Activated CD8-positive, alpha-beta T cell treated with anti-CD3 and anti-CD28 coated beads, Interleukin-2, amount 10 ng/mL, durations not matched to agents 7 days and 5 days (primary cell): Measurements from ENCODE around the gene MVK. TPM values are rescaled to one million over a fixed set of nuclear protein-coding genes. Genes with fewer than 3 reads are reported as not detected.

ENCODE experiments used
- ATAC-seq: fragments of 150-1000 bp; cut with Tn5 transposase; one replicate; pipeline ENCODE4 v1.10.0; 2021; ENCODE audit warnings: moderate library complexity
- CTCF ChIA-PET: fragments of 350-600 bp; sonication (Branson Sonifier 250); formaldehyde crosslinking; loops from one replicate; lab custom pipeline; 2021; ENCODE audit warnings: antibody characterized with exemption; lab: Charles Lee
- POLR2A ChIA-PET: fragments of 350-600 bp; sonication (Branson Sonifier 250); formaldehyde crosslinking; loops from one replicate; lab custom pipeline; 2021; ENCODE audit warnings: antibody characterized with exemption; lab: Charles Lee
- DNase-seq: peaks from one replicate; pipeline ENCODE4 v3.0.0-alpha.2; 2020
- H3K27ac Mint-ChIP-seq: one replicate; pipeline ENCODE4 v1.8.0; 2021; ENCODE audit warnings: mild to moderate bottlenecking, mixed read lengths
- H3K27me3 Mint-ChIP-seq: one replicate; pipeline ENCODE4 v1.8.0; 2021; ENCODE audit warnings: low read depth, mixed read lengths
- H3K36me3 Mint-ChIP-seq: one replicate; pipeline ENCODE4 v1.8.0; 2021; ENCODE audit warnings: low read depth, mixed read lengths
- H3K4me1 Mint-ChIP-seq: one replicate; pipeline ENCODE4 v1.8.0; 2021; ENCODE audit warnings: low read depth, mixed read lengths
- H3K4me3 Mint-ChIP-seq: one replicate; pipeline ENCODE4 v1.8.0; 2021; ENCODE audit warnings: mild to moderate bottlenecking, mixed read lengths
- H3K9me3 Mint-ChIP-seq: one replicate; pipeline ENCODE4 v1.8.0; 2022; ENCODE audit warnings: mixed read lengths; ENCODE audit not compliant: insufficient read depth
- total RNA-seq, 2 experiments: library from RNA; stranded (reverse); gene quantifications; one replicate each; pipeline ENCODE4 v1.2.3, GENCODE V29; 2021

MVK gene
- total RNA-seq, 2 experiments from 2014 or later = 25.0 to 28.5 TPM

- ChIA-PET POLR2A (no interaction called here), CTCF (no interaction called here)
- no peak for ATAC-seq
- Mint-ChIP-seq H3K9me3 (no peaks in the 10 kb centered on the region), H3K4me3 (no peak overlapping the region), H3K36me3 (no peaks in the 10 kb centered on the region), H3K4me1 (no peaks in the 10 kb centered on the region), H3K27me3 (peaks cover 7% of the 10 kb centered on the region), H3K27ac (no peak overlapping the region)
- no peak for DNase-seq
These were observed 69.0 kb downstream of the MVK start for GRCh38 chr12:109642506-109643132.

- ATAC-seq (no peak), DNase-seq (no peak)
- ChIA-PET POLR2A (no interaction called here), CTCF (no interaction called here)
- H3K27me3 Mint-ChIP-seq = peaks cover 7% of the 10 kb centered on the region
- H3K9me3 Mint-ChIP-seq = no peaks in the 10 kb centered on the region
- no peak overlapping the region for H3K4me3 Mint-ChIP-seq
- no peaks in the 10 kb centered on the region for H3K36me3 Mint-ChIP-seq
- no peaks in the 10 kb centered on the region for H3K4me1 Mint-ChIP-seq
- no peak overlapping the region for H3K27ac Mint-ChIP-seq
These were observed 71.6 kb downstream of the MVK start for GRCh38 chr12:109645194-109645593.

GRCh38 chr12:109645708-109646107 is 72.1 kb downstream of the MVK start:
- H3K27me3 Mint-ChIP-seq = peaks cover 7% of the 10 kb centered on the region
- no peaks in the 10 kb centered on the region for H3K36me3 Mint-ChIP-seq
- ChIA-PET POLR2A (no interaction called here), CTCF (no interaction called here)
- no peaks in the 10 kb centered on the region for H3K9me3 Mint-ChIP-seq
- H3K4me1 Mint-ChIP-seq = no peaks in the 10 kb centered on the region
- no peak overlapping the region for H3K4me3 Mint-ChIP-seq
- no peak for DNase-seq
- no peak for ATAC-seq
- no peak overlapping the region for H3K27ac Mint-ChIP-seq

Other genes starting within 250 kb of the MVK start
- not detected for gene MYO1H, start 225.9 kb upstream of the MVK start, total RNA-seq
- 10 to 100 TPM; 35.7 to 38.8 TPM for gene KCTD10, start 96.5 kb upstream of the MVK start, total RNA-seq
- 10 to 100 TPM; 32.0 to 34.1 TPM for gene UBE3B, start 96.2 kb upstream of the MVK start, total RNA-seq
- 10 to 100 TPM; 42.8 to 44.3 TPM for gene MMAB, start 290 bp upstream of the MVK start, total RNA-seq
- gene FAM222A, start 140.0 kb downstream of the MVK start, total RNA-seq = 1 to 10 TPM; 1.6 to 1.9 TPM